OCI-LY1 (cell line): ENCODE results near the gene ZFHX3.

Experiments
- EZH2 ChIP-seq: fragments of 200-600 bp; sonication (generic), shearing (Covaris generic); IDR thresholded peaks from 2 replicates; pipeline ENCODE4 v1.8.0; 2017; ENCODE audit warnings: borderline replicate concordance, mixed run types, mild to moderate bottlenecking, antibody characterized with exemption, low read length, moderate library complexity, mixed read lengths
- TF ChIP-seq, protein P1 (sequence below): fragments of 200-600 bp; sonication (generic), shearing (Covaris generic); IDR thresholded peaks from 2 replicates; pipeline ENCODE4 v1.5.1; 2017; ENCODE audit warnings: mild to moderate bottlenecking, antibody characterized with exemption, low read length, moderate library complexity, mixed read lengths

DNA sequence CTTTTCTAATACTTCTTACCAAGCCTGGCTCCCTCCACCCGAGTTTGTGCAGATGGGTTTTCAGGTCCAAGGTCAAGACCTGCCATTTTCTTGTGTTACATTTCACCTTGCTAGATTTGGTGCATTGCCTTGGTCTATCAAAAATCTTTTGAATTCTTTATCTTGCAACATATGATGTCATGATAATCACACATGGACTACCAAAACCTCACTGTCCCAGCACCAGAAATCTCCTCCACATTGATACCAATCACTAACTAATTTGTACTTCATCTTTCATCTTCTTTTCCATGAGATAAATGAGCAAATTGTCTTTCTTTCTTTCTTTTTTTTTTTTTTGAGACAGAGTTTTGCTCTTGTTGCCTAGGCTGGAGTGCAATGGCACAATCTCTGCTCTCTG lies 33.0 kb upstream of the ZFHX3 start:
- TF ChIP-seq, protein P1, sequence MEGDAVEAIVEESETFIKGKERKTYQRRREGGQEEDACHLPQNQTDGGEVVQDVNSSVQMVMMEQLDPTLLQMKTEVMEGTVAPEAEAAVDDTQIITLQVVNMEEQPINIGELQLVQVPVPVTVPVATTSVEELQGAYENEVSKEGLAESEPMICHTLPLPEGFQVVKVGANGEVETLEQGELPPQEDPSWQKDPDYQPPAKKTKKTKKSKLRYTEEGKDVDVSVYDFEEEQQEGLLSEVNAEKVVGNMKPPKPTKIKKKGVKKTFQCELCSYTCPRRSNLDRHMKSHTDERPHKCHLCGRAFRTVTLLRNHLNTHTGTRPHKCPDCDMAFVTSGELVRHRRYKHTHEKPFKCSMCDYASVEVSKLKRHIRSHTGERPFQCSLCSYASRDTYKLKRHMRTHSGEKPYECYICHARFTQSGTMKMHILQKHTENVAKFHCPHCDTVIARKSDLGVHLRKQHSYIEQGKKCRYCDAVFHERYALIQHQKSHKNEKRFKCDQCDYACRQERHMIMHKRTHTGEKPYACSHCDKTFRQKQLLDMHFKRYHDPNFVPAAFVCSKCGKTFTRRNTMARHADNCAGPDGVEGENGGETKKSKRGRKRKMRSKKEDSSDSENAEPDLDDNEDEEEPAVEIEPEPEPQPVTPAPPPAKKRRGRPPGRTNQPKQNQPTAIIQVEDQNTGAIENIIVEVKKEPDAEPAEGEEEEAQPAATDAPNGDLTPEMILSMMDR: no peak
- no peak for TF ChIP-seq EZH2
